ENCODE measurements around the gene RBM20.

The RBM20 gene

DNA sequence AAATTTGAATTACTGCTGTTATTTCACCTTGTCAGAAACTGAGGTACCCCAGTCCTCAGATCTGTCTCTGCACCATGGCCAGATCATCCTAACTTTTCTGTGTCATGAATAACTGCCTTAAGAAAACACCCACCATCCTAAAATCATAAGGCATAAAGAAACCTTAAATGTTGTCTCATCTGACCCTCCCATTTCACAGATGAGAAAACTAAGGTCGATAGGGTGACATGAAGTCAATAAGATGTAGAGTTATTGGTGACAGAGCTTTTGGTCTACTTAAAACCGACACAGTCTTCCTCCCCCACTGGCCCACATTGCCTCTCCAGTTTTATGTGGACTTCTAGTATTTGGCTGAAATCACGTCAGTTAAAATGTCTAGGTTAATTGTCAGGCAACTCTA lies 126.1 kb downstream of the RBM20 start:
- no peak for DNase-seq

DNA sequence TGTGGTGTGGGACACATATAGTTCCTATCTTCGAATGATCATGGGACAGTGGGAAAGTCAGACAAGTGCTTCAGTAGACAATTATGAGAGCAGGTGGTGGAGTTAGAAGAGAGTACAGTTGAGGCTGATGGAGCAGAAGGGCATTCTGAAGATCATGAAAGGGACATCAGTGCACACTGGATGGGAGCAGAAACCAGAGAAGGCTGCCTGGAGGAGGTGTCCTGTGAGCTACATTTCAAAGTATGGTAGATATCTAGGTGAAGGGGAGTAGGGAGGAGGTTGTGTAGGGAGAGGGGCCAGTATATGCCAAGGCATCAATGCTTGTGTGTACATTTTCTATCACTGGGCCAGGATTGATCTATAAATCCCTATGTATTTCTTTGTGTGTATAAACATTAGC lies 127.3 kb downstream of the RBM20 start:
- no peak for DNase-seq

GRCh38 chr10:110771991-110772390 lies 127.9 kb downstream of the RBM20 start:
- DNase-seq = no peak

- DNase-seq = no peak
Observed at GRCh38 chr10:110772454-110773025, 128.4 kb downstream of the RBM20 start.

DNA sequence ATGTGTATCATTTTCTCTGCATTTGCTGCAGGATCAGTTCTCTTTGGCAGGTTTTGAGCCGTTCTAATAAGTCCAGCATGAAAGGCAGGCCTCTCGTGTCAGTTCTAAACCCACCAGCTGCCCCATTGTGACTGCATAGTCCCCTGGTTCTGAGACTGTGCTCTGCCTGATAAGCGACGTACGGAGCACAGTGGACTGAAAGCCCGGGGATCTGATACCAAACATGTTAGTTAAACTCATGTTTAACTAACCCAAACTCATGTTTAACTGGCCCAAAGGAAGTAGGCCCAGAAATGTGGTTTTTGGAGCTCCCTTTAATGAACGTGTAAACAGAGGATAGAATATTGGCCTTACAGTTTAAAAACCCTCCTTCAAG lies 129.5 kb downstream of the RBM20 start:
- DNase-seq = no peak

DNA sequence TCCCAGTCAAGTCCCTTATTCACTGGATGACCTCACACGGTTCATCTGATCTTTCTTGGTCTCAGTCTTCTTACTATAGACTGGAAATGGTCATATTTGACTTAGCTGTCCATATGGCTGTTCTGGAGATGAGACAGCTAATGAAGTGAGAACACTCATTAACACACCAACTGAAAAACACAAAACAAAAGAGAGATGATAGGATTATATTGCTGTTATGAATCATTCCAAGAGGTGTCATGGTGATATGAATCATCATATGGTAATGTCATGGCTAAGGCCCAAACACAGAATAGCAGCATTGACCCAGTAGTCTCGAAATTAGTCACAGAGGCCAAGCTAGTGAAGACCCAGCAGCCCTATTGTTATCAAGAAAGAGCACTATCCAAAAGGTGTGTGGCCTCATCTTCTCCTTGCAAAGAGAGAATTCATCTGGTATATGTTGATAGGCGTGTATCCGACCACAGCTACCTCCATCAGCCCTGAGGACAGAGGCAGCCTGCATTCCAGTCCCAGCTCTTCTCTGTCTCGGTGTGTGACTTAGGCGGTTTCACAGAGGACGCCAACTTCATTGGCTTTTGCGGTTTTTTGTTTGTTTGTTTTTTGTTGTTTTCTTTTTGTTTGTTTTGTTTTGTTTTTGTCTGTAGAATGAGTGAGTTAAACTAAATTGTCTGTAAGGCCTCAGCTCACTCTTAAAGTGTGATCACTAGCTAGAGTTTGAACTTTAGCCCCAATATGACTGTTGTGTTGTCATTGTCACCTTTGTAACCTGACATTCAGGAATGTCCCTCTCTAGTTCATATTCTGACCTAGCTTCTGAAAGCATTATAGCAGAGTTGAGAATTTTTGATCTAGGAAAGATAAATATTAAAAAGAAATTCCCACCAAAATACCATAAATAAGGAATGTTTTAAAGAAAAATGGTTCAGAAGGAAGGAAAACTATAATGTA lies 130.2 kb downstream of the RBM20 start:
- peak; percentile 98 for DNase-seq

GRCh38 chr10:110775020-110775375 lies 130.9 kb downstream of the RBM20 start:
- no peak for DNase-seq

- no peak for DNase-seq
Observed at GRCh38 chr10:110775406-110775805, 131.3 kb downstream of the RBM20 start.

DNA sequence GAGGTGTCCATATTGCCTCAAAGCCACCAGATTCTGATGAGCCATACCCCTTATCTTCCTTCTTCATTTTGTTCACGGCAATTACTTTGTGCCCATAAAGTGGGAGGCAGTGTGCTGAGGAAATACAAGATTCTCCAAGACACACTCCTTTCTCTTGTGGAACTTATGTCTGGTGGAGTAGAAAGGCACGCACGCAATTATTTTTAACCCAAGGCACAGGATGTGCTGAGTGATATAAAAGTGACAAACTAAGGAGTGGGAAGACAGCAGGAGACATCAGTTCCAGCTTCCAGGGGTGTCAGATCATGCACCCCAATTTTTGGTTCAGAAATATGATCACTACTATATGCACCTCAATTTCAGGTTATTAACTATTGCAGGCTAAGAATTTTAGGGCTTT lies 132.9 kb downstream of the RBM20 start:
- no peak for DNase-seq

- no peak for DNase-seq
Observed at GRCh38 chr10:110777661-110778060, 133.5 kb downstream of the RBM20 start.

- DNase-seq = no peak
Observed at GRCh38 chr10:110778211-110778610, 134.1 kb downstream of the RBM20 start.

DNA sequence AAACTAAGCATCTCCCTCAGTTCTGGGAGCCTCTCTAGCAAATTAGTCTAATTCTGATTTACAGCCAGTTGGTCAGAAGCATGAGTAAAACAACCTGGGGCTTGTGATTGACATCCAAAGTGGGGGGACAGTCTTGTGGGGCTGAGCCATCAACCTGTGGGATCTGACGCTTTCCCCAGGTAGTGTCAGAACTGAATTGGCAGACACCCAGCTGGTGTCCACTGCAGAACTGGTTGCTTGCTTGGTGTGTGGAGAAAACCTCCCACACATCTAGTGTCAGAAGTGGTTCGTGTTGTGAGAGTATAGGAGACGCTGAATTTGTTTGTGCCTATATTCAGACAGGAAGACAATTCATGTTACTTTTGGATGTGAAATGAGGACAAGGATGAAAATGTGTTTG lies 135.4 kb downstream of the RBM20 start:
- DNase-seq = no peak

- no peak for DNase-seq
Observed at GRCh38 chr10:110780704-110781103, 136.6 kb downstream of the RBM20 start.

GRCh38 chr10:110781139-110781538 lies 137.0 kb downstream of the RBM20 start:
- no peak for DNase-seq

- DNase-seq = no peak
Observed at GRCh38 chr10:110782616-110783015, 138.5 kb downstream of the RBM20 start.

DNA sequence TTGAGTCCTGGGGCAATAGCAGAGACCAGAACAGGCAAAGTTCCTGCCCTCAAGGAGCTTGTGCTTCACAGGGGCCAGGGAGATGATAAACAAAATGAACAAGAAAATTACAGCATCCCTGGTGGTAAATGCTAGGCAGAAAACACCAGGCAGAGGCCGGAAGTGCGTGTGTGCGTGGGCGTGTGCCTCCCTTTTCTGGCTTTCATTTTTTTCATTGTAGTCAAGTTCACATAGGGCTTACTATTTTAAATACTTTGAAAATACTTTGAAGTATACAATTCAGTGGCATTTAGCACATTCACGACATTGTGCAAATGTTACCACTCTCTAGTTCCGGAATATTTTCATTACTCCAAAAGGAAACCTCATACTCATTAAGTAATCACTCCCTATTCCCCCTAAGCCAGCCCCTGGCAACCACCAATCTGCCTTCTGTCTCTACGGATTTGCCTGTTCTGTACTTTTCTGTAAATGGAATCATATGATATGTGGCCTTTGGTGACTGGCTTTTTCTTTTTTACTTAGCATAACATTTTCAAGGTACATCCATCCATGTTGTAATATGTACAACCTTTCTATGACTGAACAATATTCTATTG lies 139.5 kb downstream of the RBM20 start:
- peak; percentile 45 for DNase-seq

GRCh38 chr10:110784198-110784597 lies 140.1 kb downstream of the RBM20 start:
- no peak for DNase-seq

DNA sequence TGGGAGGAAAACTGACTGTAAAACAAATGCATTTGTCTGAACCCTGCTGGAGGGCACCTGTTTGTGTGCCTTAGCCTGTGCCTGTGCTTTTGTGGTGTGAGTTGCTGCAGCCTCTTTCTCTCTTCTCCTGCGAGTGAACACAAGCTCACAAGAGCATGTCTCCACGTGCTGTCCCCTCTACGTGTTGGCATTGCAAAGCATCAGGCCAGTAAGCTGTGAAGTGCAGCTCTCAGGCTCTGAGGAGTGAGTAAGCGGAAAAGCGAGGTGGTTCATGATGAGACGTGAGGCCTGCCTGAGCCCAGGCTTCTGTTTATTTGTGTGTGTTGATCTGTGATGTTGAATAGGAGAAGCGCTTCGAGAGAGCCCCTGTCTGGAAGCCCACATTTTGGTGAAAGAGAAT lies 142.0 kb downstream of the RBM20 start:
- DNase-seq = no peak

GRCh38 chr10:110788620-110789385 lies 144.7 kb downstream of the RBM20 start:
- DNase-seq = no peak

DNA sequence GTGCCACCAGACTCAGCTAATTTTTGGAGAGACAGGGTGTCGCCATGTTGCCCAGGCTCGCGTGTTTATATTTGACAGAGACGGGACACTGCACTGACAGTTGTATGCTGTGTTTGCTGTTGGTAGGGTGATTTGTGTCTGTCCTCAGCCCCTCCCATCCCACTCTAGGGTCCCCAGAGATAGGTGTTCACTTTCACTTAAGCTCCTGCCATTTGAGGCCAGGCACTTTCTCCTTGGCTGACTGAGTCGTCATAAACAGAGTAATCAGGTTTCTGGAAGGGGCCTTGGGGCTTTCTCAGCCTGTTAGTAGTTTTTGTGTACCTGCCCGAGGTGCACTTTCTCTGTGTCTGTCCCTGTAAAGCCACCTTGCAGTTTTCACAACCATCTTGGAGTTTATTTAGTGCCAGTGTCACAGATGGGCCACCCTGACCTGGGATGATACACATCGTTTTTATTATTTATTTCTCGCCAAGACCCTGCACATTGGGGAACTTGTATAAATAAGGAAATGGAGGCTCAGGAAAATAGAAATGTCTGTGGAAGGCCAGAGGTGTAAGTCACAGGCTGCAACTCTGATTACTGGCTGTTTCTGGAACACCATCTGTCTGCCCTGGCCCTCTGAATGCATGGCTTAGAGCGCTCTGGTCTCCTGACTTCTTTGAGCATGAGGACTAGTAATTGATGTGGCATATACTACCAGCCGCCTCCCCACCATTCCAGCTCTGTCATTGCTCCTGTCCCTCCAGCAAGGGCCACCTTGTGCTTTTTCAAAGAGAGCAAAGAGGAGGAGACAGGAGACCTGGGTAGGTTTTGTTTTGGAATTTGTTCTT lies 145.7 kb downstream of the RBM20 start:
- DNase-seq = no peak

- DNase-seq = no peak
Observed at GRCh38 chr10:110790913-110791506, 146.9 kb downstream of the RBM20 start.

GRCh38 chr10:110791541-110792073 lies 147.5 kb downstream of the RBM20 start:
- DNase-seq = no peak

All from activated CD4-positive, alpha-beta T cell treated with anti-CD3 and anti-CD28 coated beads, Interleukin-2, amount 50 U/mL, for 16 hours (primary cell).